Mesothelial cell of epicardium (in vitro differentiated cells): ENCODE measurements around the gene KIF2A. TPM values are rescaled to one million over a fixed set of nuclear protein-coding genes. Genes with fewer than 3 reads are reported as not detected.
A peak's percentile ranks its signal among the peaks of the same experiment; 100 is the strongest.

Experiments used
- DNase-seq, 2 experiments: peaks; one replicate each; pipeline ENCODE4 v3.0.0; 2021; ENCODE audit warnings: low spot score in 2 of 2; ENCODE audit not compliant: unreplicated experiment in 2 of 2
- H3K27ac Mint-ChIP-seq: 2 replicates; pipeline ENCODE4 v1.8.0; 2021; ENCODE audit warnings: mixed read lengths
- H3K27me3 Mint-ChIP-seq: 2 replicates; pipeline ENCODE4 v1.8.0; 2021; ENCODE audit warnings: low read depth, mixed read lengths
- H3K36me3 Mint-ChIP-seq: 2 replicates; pipeline ENCODE4 v1.8.0; 2021; ENCODE audit warnings: mixed read lengths
- H3K4me1 Mint-ChIP-seq: 2 replicates; pipeline ENCODE4 v1.8.0; 2021; ENCODE audit warnings: mixed read lengths
- H3K4me3 Mint-ChIP-seq: 2 replicates; pipeline ENCODE4 v1.8.0; 2021; ENCODE audit warnings: mild to moderate bottlenecking, moderate library complexity, mixed read lengths
- H3K9me3 Mint-ChIP-seq: 2 replicates; pipeline ENCODE4 v1.8.0; 2021; ENCODE audit warnings: mixed read lengths
- total RNA-seq: library from RNA; stranded (reverse); gene quantifications from 3 replicates; pipeline ENCODE4 v1.2.1, GENCODE V29; 2021
- TF ChIP-seq, protein P1 (sequence below): fragments of 200-600 bp; sonication (generic); IDR thresholded peaks from one replicate; pipeline ENCODE4 v1.5.0; 2021; ENCODE audit warnings: antibody characterized with exemption; ENCODE audit not compliant: unreplicated experiment

Gene KIF2A
- total RNA-seq, 1 donor from 2014 or later, result 56.9 TPM

DNA sequence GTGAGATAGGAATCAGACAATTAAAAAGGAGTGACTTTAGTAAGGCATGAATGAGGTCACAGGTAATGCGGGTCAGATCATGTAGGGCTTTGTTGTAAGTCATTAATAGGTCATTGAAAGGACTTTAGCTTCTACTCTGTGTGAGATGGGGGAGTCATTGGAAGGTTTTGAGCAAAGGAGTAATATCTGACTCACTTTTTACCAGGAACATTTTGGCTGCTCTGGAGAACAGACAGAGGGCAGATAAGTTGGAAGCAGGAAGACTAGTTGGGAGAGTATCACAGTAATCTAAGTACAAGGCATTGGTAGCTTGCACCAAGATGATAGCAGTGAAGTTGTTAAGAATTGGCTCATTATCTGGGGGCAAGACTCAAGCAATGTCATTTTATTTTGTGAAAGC, 37.4 kb downstream of the KIF2A start:
- DNase-seq, result no peak
- peaks cover 14% of the 10 kb centered on the region for H3K36me3 Mint-ChIP-seq

DNA sequence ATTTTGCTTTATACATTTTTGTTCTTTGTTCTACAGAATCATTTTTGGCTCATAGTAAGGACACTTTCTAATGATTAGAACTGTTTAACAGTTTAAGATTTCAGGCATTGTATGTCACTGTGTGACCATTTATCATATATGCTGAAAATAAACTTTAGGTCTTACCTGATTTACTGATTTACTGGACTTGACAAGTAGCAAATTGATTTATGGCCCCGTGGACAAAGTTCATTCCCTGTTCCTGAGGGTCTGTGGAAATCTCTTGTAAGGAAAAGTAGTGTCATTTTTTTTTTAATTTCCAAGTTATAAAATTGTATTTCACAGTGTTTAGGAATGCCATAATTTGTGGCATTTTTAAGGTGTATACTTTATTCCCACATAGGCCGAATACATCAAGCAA, 40.7 kb downstream of the KIF2A start:
- no peaks in the 10 kb centered on the region for H3K9me3 Mint-ChIP-seq
- H3K4me3 Mint-ChIP-seq, result no peak overlapping the region
- TF ChIP-seq, protein P1, sequence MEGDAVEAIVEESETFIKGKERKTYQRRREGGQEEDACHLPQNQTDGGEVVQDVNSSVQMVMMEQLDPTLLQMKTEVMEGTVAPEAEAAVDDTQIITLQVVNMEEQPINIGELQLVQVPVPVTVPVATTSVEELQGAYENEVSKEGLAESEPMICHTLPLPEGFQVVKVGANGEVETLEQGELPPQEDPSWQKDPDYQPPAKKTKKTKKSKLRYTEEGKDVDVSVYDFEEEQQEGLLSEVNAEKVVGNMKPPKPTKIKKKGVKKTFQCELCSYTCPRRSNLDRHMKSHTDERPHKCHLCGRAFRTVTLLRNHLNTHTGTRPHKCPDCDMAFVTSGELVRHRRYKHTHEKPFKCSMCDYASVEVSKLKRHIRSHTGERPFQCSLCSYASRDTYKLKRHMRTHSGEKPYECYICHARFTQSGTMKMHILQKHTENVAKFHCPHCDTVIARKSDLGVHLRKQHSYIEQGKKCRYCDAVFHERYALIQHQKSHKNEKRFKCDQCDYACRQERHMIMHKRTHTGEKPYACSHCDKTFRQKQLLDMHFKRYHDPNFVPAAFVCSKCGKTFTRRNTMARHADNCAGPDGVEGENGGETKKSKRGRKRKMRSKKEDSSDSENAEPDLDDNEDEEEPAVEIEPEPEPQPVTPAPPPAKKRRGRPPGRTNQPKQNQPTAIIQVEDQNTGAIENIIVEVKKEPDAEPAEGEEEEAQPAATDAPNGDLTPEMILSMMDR, result no peak
- no peak overlapping the region for H3K27ac Mint-ChIP-seq
- peaks cover 6% of the 10 kb centered on the region for H3K4me1 Mint-ChIP-seq
- no peaks in the 10 kb centered on the region for H3K27me3 Mint-ChIP-seq
- no peak for DNase-seq
- H3K36me3 Mint-ChIP-seq, result peaks cover 18% of the 10 kb centered on the region

More for the DNA sequence above, 37.4 kb downstream of the KIF2A start:
- H3K9me3 Mint-ChIP-seq, result peaks cover 5% of the 10 kb centered on the region
- H3K27me3 Mint-ChIP-seq, result no peaks in the 10 kb centered on the region
- no peak overlapping the region for H3K27ac Mint-ChIP-seq
- H3K4me3 Mint-ChIP-seq, result no peak overlapping the region
- TF ChIP-seq, protein P1, result no peak
- H3K4me1 Mint-ChIP-seq, result peaks cover 3% of the 10 kb centered on the region

DNA sequence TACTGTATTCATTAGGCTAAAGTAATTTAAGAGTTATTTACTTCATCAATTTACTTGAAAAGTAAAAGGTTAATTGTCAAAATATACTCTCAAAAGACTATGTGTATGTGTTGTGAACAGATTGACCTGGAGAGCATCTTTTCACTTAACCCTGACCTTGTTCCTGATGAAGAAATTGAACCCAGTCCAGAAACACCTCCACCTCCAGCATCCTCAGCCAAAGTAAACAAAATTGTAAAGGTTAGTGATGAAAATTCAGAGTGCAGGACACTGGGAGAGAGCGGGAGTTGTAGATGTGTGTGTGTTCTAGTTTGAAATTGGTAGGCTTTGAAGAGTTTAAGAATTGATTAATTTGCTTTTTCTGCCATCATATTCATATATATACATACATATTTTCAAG, 41.9 kb downstream of the KIF2A start:
- TF ChIP-seq, protein P1, result no peak
- Mint-ChIP-seq H3K4me1 (peaks cover 6% of the 10 kb centered on the region), H3K36me3 (peaks cover 24% of the 10 kb centered on the region), H3K27ac (no peak overlapping the region), H3K4me3 (no peak overlapping the region), H3K9me3 (no peaks in the 10 kb centered on the region), H3K27me3 (no peaks in the 10 kb centered on the region)
- no peak for DNase-seq

DNA sequence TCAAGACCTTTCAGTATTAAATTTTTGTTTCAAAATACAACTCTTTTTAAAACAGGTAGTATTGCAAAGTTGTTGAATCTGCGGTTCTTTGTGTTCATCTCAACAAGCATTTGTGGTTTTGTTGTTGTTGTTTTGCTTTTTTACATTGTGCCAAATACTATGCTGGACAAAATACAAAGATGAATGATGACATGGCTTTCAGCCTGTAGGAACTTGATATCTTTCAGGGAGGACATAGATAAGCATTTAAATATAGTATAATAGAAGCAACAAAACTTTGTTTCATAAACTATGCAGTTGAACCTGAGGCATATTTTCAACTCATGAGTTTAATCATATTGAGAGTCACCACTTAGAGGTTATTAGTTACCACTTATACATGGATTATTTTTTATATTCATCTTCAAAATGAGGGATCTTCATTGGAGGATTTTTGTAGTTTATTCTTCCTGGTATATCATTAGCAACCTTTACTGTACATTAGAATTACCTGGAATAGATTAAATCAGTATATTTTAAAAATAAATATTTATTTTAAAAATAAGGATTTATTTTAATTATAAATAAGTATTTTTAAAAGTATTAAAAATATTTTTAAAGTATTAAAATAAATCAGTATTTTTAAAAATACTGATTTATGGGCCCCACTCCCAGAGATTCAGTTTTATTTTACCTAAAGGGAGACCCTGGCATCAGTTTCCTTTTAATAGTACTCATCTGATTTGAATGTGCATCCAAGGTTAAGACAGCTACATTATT, 42.9 kb downstream of the KIF2A start:
- Mint-ChIP-seq H3K4me3 (no peak overlapping the region), H3K27me3 (no peaks in the 10 kb centered on the region), H3K27ac (peak overlapping the region; percentile 13), H3K36me3 (peaks cover 20% of the 10 kb centered on the region), H3K4me1 (peaks cover 6% of the 10 kb centered on the region), H3K9me3 (no peaks in the 10 kb centered on the region)
- DNase-seq, result no peak
- TF ChIP-seq, protein P1, result no peak

DNA sequence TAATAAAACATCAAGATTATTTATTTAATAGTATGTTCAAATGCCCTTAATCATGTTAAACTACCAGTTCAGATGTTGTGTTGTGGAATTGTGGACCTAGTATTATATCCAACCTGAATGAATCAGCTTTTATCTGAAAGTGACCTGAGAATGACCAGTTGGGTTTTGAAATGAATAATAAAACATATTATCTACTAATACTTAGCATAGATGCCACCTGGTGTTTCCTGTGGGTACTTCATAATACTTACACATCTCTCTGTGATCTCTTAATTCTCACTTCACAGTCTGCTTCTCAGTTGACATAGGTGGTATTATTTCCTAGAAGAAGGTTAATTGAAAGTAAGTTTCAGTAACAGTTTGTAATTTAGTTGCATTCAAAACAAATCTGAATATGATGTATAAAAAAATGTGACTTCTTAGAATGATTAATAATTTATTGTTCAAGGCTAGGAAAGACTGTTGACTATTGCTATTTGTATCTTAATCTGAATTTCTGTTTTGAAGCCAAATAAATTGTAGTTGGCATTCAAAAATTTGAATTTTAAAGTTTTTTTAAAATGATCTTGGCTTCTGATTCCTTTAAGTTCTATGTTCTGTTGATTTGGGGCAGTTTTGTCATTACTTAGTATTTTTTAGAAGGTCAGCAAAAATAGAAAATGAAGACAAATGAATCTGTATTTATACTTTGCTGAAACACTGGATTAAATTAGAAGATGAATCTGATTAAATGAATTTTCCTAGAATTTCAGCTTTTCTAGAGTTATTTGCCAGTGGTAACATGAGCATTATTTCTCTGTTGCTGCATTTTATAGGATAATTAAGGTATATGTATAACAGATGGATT, 48.2 kb downstream of the KIF2A start:
- Mint-ChIP-seq H3K4me1 (no peaks in the 10 kb centered on the region), H3K36me3 (peaks cover 19% of the 10 kb centered on the region), H3K9me3 (no peaks in the 10 kb centered on the region), H3K4me3 (no peak overlapping the region), H3K27ac (no peak overlapping the region), H3K27me3 (no peaks in the 10 kb centered on the region)
- TF ChIP-seq, protein P1, result peak; percentile 74
- no peak for DNase-seq
